TTC549 (cell line): ENCODE measurements around the gene BSN.

Experiments
- FAIRE-seq: peaks from 2 replicates; lab custom pipeline; 2012; peaks lifted over from hg19 to GRCh38; lab: Jason Lieb, UNC

The BSN gene

GRCh38 chr3:49553692-49554632 lies at the start of gene BSN:
BSN (plus strand) TSS chr3:49554477; CDS start chr3:49554603, 126 bp downstream.
- FAIRE-seq: no peak

GRCh38 chr3:49506906-49507305 lies 47.4 kb upstream of the BSN start:
- no peak for FAIRE-seq

GRCh38 chr3:49509028-49509561 lies 45.2 kb upstream of the BSN start:
- no peak for FAIRE-seq

GRCh38 chr3:49511639-49512038 lies 42.6 kb upstream of the BSN start:
- no peak for FAIRE-seq

- no peak for FAIRE-seq
These were observed 41.4 kb upstream of the BSN start for GRCh38 chr3:49512781-49513355.

GRCh38 chr3:49513494-49514124 lies 40.7 kb upstream of the BSN start:
- FAIRE-seq: no peak

- no peak for FAIRE-seq
These were observed 36.3 kb upstream of the BSN start for GRCh38 chr3:49518016-49518415.

- FAIRE-seq: no peak
These were observed 35.8 kb upstream of the BSN start for GRCh38 chr3:49518441-49518840.

GRCh38 chr3:49519296-49519695 lies 35.0 kb upstream of the BSN start:
- FAIRE-seq: no peak

GRCh38 chr3:49519916-49520385 lies 34.3 kb upstream of the BSN start:
- no peak for FAIRE-seq

GRCh38 chr3:49523756-49524747 lies 30.2 kb upstream of the BSN start:
- FAIRE-seq: no peak

- no peak for FAIRE-seq
These were observed 24.7 kb upstream of the BSN start for GRCh38 chr3:49529567-49529966.

- FAIRE-seq: no peak
These were observed 24.0 kb upstream of the BSN start for GRCh38 chr3:49530231-49530630.

GRCh38 chr3:49530701-49531100 lies 23.6 kb upstream of the BSN start:
- FAIRE-seq: no peak

- no peak for FAIRE-seq
These were observed 23.1 kb upstream of the BSN start for GRCh38 chr3:49531218-49531617.

- no peak for FAIRE-seq
These were observed 22.6 kb upstream of the BSN start for GRCh38 chr3:49531715-49532114.

GRCh38 chr3:49533031-49533430 lies 21.2 kb upstream of the BSN start:
- no peak for FAIRE-seq

GRCh38 chr3:49533786-49534519 lies 20.3 kb upstream of the BSN start:
- FAIRE-seq: no peak

- no peak for FAIRE-seq
These were observed 19.5 kb upstream of the BSN start for GRCh38 chr3:49534581-49535441.
